Neutrophil (primary cell): ENCODE data around the gene LRRD1.
A peak's percentile ranks its signal among the peaks of the same experiment; 100 is the strongest.
"Not testable (repeated sequence)": the region's sequence is repeated elsewhere in the genome, so short reads cannot be mapped to it uniquely, and the experiment has no call there.

Source experiments
- H3K27ac ChIP-seq: fragments of 200-600 bp; sonication (generic); 2 replicates; pipeline ENCODE4 v1.5.1; 2016; ENCODE audit warnings: mild to moderate bottlenecking, moderate library complexity
- H3K27me3 ChIP-seq: fragments of 200-600 bp; sonication (generic); 2 replicates; pipeline ENCODE4 v1.6.0; 2016; ENCODE audit warnings: mild to moderate bottlenecking
- H3K36me3 ChIP-seq: fragments of 200-600 bp; sonication (generic); 2 replicates; pipeline ENCODE4 v1.5.1; 2017
- H3K4me1 ChIP-seq, 2 experiments: fragments of 200-600 bp in 1 of 2; sonication (generic) in 1 of 2; 1 replicate in 1 of 2; 2 replicates in 1 of 2; pipeline versions ENCODE4 v1.5.1 to v1.6.1; 2013 to 2016; ENCODE audit warnings: low read depth in 1 of 2, low read length in 1 of 2, mild to moderate bottlenecking in 1 of 2, moderate library complexity in 1 of 2; ENCODE audit not compliant: control insufficient read depth in 1 of 2, insufficient read depth in 1 of 2
- H3K4me3 ChIP-seq, 2 experiments: fragments of 200-600 bp in 1 of 2; sonication (generic) in 1 of 2; 1 replicate in 1 of 2; 2 replicates in 1 of 2; pipeline ENCODE4 v1.5.1; 2013 to 2016; ENCODE audit warnings: low read depth in 1 of 2, low read length in 1 of 2, mild to moderate bottlenecking in 1 of 2, moderate library complexity in 1 of 2
- H3K9me3 ChIP-seq: fragments of 200-600 bp; sonication (generic); 2 replicates; pipeline ENCODE4 v1.5.1; 2016
- TF ChIP-seq, protein P1 (sequence below): fragments of 200-600 bp; sonication (generic); IDR thresholded peaks from 2 replicates; pipeline ENCODE4 v1.5.1; 2016; ENCODE audit warnings: antibody characterized with exemption

The LRRD1 gene

DNA sequence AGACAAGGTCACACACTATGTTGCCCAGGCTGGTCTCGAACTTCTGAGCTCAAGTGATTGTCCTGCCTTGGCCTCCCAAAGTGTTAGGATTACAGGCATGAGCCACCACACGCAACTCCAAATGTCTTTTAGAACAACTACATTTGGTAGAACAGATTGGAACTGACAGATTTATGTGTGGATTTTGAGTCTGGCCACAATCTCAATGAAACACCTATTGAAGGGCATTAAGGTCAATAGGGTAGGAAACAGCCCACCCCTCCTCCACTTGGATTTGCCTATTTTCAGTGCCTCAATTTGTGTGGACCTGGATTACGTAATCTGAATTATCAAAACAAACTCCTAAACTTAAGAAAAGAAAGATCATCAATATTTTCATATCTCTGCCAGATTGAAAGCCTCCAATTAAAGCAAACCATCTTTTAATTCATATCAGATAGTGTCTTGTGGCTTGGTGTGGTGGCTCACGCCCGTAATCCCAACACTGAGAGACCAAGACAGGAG, 29.2 kb downstream of the LRRD1 start:
- Histone ChIP-seq H3K27me3 (no peaks in the 10 kb centered on the region), H3K4me1 (no peaks in the 10 kb centered on the region), H3K36me3 (no peaks in the 10 kb centered on the region), H3K9me3 (no peaks in the 10 kb centered on the region), H3K4me3 (no peak overlapping the region), H3K27ac (no peak overlapping the region)
- TF ChIP-seq, protein P1, sequence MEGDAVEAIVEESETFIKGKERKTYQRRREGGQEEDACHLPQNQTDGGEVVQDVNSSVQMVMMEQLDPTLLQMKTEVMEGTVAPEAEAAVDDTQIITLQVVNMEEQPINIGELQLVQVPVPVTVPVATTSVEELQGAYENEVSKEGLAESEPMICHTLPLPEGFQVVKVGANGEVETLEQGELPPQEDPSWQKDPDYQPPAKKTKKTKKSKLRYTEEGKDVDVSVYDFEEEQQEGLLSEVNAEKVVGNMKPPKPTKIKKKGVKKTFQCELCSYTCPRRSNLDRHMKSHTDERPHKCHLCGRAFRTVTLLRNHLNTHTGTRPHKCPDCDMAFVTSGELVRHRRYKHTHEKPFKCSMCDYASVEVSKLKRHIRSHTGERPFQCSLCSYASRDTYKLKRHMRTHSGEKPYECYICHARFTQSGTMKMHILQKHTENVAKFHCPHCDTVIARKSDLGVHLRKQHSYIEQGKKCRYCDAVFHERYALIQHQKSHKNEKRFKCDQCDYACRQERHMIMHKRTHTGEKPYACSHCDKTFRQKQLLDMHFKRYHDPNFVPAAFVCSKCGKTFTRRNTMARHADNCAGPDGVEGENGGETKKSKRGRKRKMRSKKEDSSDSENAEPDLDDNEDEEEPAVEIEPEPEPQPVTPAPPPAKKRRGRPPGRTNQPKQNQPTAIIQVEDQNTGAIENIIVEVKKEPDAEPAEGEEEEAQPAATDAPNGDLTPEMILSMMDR = no peak

DNA sequence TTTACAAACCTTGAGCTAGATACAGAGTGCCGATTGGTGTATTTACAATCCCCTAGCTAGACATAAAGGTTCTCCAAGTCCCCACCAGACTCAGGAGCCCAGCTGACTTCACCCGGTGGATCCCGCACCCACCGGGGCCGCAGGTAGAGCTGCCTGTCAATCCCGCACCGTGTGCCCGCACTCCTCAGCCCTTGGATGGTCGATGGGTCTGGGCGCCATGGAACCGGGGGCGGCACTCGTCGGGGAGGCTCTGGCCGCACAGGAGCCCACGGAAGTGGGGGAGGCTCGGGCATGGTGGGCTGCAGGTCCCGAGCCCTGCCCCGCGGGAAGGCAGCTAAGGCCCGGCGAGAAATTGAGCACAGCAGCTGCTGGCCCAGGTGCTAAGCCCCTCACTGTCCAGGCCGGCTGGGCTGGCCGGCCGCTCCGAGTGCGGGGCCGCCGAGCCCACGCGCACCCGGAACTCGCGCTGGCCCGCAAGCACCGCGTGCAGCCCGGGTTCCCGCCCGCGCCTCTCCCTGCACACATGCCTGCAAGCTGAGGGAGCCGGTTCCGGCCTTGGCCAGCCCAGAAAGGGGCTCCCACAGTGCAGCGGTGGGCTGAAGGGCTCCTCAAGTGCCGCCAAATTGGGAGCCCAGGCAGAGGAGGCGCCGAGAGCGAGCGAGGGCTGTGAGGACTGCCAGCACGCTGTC, 35.6 kb downstream of the LRRD1 start:
- H3K9me3 ChIP-seq, H3K27me3 ChIP-seq, H3K4me1 ChIP-seq, H3K27ac ChIP-seq, H3K36me3 ChIP-seq, H3K4me3 ChIP-seq: not testable (repeated sequence)

DNA sequence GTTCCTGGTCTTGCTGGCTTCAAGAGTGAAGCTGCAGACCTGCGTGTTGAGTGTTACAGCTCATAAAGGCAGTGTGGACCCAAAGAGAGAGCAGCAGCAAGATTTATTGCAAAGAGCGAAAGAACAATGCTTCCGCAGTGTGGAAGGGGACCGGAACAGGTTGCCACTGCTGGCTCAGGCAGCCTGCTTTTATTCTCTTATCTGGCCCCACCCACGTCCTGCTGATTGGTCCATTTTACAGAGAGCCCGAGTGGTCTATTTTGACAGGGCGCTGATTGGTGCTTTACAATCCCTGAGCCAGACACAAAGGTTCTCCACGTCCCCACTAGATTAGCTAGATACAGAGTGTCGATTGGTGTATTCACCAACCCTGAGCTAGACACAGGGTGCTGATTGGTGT, 36.2 kb downstream of the LRRD1 start:
- not testable (repeated sequence) for H3K9me3 ChIP-seq, H3K4me1 ChIP-seq, H3K27me3 ChIP-seq, H3K36me3 ChIP-seq, H3K4me3 ChIP-seq, H3K27ac ChIP-seq

DNA sequence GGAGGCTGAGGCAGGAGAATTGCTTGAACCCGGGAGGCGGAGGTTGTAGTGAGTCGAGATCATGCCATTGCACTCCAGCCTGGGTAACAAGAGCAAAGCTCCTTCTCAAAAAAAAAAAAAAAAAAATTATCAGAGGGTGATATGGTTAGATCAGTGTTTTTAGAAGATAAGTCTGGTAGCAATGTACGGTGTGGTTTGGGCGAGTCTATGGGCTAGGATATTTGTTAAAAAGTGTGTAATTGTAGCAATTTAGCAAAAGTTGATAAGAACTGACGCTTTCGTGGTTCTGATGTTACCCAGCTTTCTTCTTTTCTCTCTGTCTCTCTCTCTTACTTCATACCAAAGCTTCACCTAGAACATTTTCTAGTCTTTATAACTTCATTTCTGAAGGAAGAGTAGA, 37.8 kb downstream of the LRRD1 start:
- H3K27me3 ChIP-seq = no peaks in the 10 kb centered on the region
- H3K36me3 ChIP-seq = no peaks in the 10 kb centered on the region
- no peaks in the 10 kb centered on the region for H3K9me3 ChIP-seq

DNA sequence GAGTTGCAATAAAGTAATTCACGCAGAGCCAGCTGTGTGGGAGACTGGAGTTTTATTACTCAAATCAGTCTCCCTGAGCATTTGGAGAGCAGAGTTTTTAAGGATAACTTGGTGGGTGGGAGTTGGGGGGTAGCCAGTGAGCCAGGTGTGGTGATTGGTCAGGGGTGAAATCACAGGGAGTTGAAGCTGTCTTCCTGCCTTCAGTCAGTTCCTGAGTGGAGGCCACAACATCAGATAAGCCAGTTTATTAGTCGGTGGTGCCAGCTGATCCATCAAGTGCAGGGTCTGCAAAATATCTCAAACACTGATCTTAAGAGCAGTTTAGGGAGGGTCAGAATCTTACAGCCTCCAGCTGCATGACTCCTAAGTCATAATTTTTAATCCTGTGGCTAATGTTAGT, 41.4 kb downstream of the LRRD1 start:
- H3K4me1 ChIP-seq = peaks cover 16 to 18% of the 10 kb centered on the region in 2 experiments
- H3K9me3 ChIP-seq = no peaks in the 10 kb centered on the region
- no peaks in the 10 kb centered on the region for H3K27me3 ChIP-seq
- no peaks in the 10 kb centered on the region for H3K36me3 ChIP-seq
- TF ChIP-seq, protein P1 = no peak
- no peak overlapping the region for H3K4me3 ChIP-seq
- no peak overlapping the region for H3K27ac ChIP-seq

More for the DNA sequence above, 37.8 kb downstream of the LRRD1 start:
- Histone ChIP-seq H3K4me3 (no peak overlapping the region), H3K4me1 (no peaks in the 10 kb centered on the region), H3K27ac (no peak overlapping the region)
- TF ChIP-seq, protein P1 = no peak

DNA sequence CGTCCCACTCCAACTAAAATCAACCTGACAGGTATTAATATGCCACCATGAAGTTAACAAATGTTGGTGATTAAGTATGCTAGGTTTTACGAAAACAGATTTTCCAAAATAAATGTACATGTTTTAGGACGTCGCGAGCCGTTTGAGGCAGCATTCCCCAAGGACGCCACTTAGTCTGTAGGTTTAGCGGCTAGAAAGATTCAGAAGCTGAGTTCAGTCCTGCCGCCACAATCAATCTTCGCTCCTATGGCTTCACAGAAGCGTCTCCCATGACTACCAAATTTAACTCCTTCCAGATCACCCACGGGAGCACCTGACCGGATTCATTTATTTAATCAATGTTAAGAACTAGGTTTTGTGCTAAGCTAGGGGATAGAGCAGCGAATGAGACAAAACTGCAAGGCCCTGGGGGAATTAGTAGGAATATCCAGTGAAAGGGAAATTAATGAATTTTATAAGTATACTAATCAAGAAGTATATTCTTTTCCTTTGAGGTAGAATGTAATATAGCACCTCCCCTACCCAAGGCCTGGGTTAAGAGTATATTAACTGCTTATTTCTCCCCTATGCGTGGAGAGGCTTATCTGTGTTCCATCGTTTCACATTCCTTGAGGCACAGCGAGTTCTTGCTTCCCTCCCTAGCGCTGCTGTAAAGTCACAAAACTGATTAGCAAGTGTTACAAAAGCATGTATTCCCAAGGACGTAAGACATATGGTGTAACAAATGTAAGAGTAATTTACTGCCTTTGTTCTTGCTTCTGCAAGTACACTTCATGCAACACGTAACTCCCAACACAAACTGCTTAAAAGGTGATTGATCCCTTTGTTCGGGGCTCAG, 43.7 kb downstream of the LRRD1 start:
- H3K27me3 ChIP-seq = no peaks in the 10 kb centered on the region
- H3K36me3 ChIP-seq = no peaks in the 10 kb centered on the region
- TF ChIP-seq, protein P1 = no peak
- peak overlapping the region; percentile 83 for H3K27ac ChIP-seq
- peak overlapping the region; percentile 73 to 91 for H3K4me3 ChIP-seq
- peaks cover 16 to 18% of the 10 kb centered on the region in 2 experiments for H3K4me1 ChIP-seq
- H3K9me3 ChIP-seq = no peaks in the 10 kb centered on the region
